ENCODE results near the gene SH3TC2. TPM values are rescaled to one million over a fixed set of nuclear protein-coding genes. Genes with fewer than 3 reads are reported as not detected.

Gene SH3TC2
- total RNA-seq, 1 experiment from 2014 or later, result 38.8 TPM

GRCh38 chr5:148966938-148967337 lies 95.9 kb downstream of the SH3TC2 start:
- ChIA-PET POLR2A (ENCODE audit: unreplicated experiment) (interaction anchor here (0.6 kb wide), 1 partner anchor 404 kb away, joined by 3 read pairs; no protein-coding TSS in a partner anchor), CTCF (interaction anchor here (1.2 to 2.9 kb wide), 4 partner anchors 9 to 54 kb away, joined by 3 to 11 read pairs (median 6); no protein-coding TSS in a partner anchor)
- no TSS peak for BruUV-seq (replicated peaks)

GRCh38 chr5:148966348-148966747 lies 96.5 kb downstream of the SH3TC2 start:
- H3K4me3 ChIP-seq, result no peak overlapping the region
- H4K20me1 ChIP-seq (ENCODE audit: insufficient read depth), result no peaks in the 10 kb centered on the region
- no peaks in the 10 kb centered on the region for H3K9me2 ChIP-seq (ENCODE audit: insufficient read depth)
- H3K27me3 ChIP-seq (ENCODE audit: insufficient read depth, low read depth), result no peaks in the 10 kb centered on the region
- DNase-seq, result peak in 1 of 2 experiments; percentile 11
- peak overlapping the region; percentile 56 for H3K4me2 ChIP-seq
- intact Hi-C loops (cut with micrococcal nuclease; ENCODE audit: unreplicated experiment), result loop anchor here (1.0 to 5.0 kb wide), 4 partner anchors 13 to 161 kb away; no protein-coding TSS in a partner anchor
- H3K79me2 ChIP-seq (ENCODE audit: low read depth), result no peaks in the 10 kb centered on the region
- H3K4me1 ChIP-seq (replicated peaks; ENCODE audit: insufficient read depth), result peaks cover 67% of the 10 kb centered on the region
- H2AFZ ChIP-seq, result no peak overlapping the region
- no peak for TF ChIP-seq CTCF (conservative IDR thresholded peaks at IDR 0.05)
- no peak for TF ChIP-seq EZH2 (IDR thresholded peaks at IDR 0.05; ENCODE audit: low read depth)
- H3F3A ChIP-seq (ENCODE audit: insufficient read depth, low read depth), result peaks cover 43% of the 10 kb centered on the region
- CTCF ChIA-PET, result interaction anchor here (0.6 to 2.9 kb wide), 5 partner anchors 8 to 54 kb away, joined by 3 to 11 read pairs (median 4); no protein-coding TSS in a partner anchor
- TSS peak; percentile 95 for BruUV-seq (replicated peaks)
- peak overlapping the region; percentile 92 for H3K27ac ChIP-seq
- no peaks in the 10 kb centered on the region for H3K9me3 ChIP-seq (ENCODE audit: insufficient read depth, low read depth)
- no peaks in the 10 kb centered on the region for H3K36me3 ChIP-seq (ENCODE audit: low read depth)
- POLR2A ChIA-PET (ENCODE audit: unreplicated experiment), result interaction anchor here (0.6 to 1.0 kb wide), 5 partner anchors 51 to 404 kb away, joined by 3 to 5 read pairs (median 3); no protein-coding TSS in a partner anchor

More at GRCh38 chr5:148966938-148967337, 95.9 kb downstream of the SH3TC2 start:
- Histone ChIP-seq H2AFZ (no peak overlapping the region), H3F3A (ENCODE audit: insufficient read depth, low read depth) (peaks cover 41% of the 10 kb centered on the region), H3K79me2 (ENCODE audit: low read depth) (no peaks in the 10 kb centered on the region), H3K9me3 (ENCODE audit: insufficient read depth, low read depth) (no peaks in the 10 kb centered on the region), H3K27ac (peak overlapping the region; percentile 92; the same call in 1 of the 2 replicates), H4K20me1 (ENCODE audit: insufficient read depth) (no peaks in the 10 kb centered on the region), H3K4me3 (no peak overlapping the region), H3K36me3 (ENCODE audit: low read depth) (no peaks in the 10 kb centered on the region), H3K4me1 (replicated peaks; ENCODE audit: insufficient read depth) (peaks cover 64% of the 10 kb centered on the region), H3K9me2 (ENCODE audit: insufficient read depth) (no peaks in the 10 kb centered on the region), H3K4me2 (no peak overlapping the region), H3K27me3 (ENCODE audit: insufficient read depth, low read depth) (no peaks in the 10 kb centered on the region)
- intact Hi-C loops (cut with micrococcal nuclease; ENCODE audit: unreplicated experiment), result loop anchor here (1.0 to 5.0 kb wide), 4 partner anchors 12 to 160 kb away; no protein-coding TSS in a partner anchor
- DNase-seq, result no peak
- TF ChIP-seq CTCF (conservative IDR thresholded peaks at IDR 0.05) (no peak), EZH2 (IDR thresholded peaks at IDR 0.05; ENCODE audit: low read depth) (no peak)

- H3K27me3 ChIP-seq (ENCODE audit: insufficient read depth, low read depth), result no peaks in the 10 kb centered on the region
- no peaks in the 10 kb centered on the region for H3K79me2 ChIP-seq (ENCODE audit: low read depth)
- POLR2A ChIA-PET (ENCODE audit: unreplicated experiment), result interaction anchor here (0.6 to 1.0 kb wide), 5 partner anchors 16 to 162 kb away, joined by 3 to 26 read pairs (median 4); no protein-coding TSS in a partner anchor
- BruUV-seq (replicated peaks), result no TSS peak
- no peaks in the 10 kb centered on the region for H3K9me3 ChIP-seq (ENCODE audit: insufficient read depth, low read depth)
- H3K4me1 ChIP-seq (replicated peaks; ENCODE audit: insufficient read depth), result peaks cover 71% of the 10 kb centered on the region
- peak overlapping the region; percentile 56 for H3K4me2 ChIP-seq
- H3K27ac ChIP-seq, result peak overlapping the region; percentile 92
- H3K9me2 ChIP-seq (ENCODE audit: insufficient read depth), result no peaks in the 10 kb centered on the region
- no peaks in the 10 kb centered on the region for H3K36me3 ChIP-seq (ENCODE audit: low read depth)
- CTCF ChIA-PET, result interaction anchor here (0.6 to 2.9 kb wide), 6 partner anchors 8 to 192 kb away, joined by 3 to 11 read pairs (median 4); no protein-coding TSS in a partner anchor
- H2AFZ ChIP-seq, result no peak overlapping the region
- H3F3A ChIP-seq (ENCODE audit: insufficient read depth, low read depth), result peaks cover 43% of the 10 kb centered on the region
- no peak overlapping the region for H3K4me3 ChIP-seq
- H4K20me1 ChIP-seq (ENCODE audit: insufficient read depth), result no peaks in the 10 kb centered on the region
- intact Hi-C loops (cut with micrococcal nuclease; ENCODE audit: unreplicated experiment), result loop anchor here (1.0 to 5.0 kb wide), 8 partner anchors 14 to 162 kb away; no protein-coding TSS in a partner anchor
- TF ChIP-seq EZH2 (IDR thresholded peaks at IDR 0.05; ENCODE audit: low read depth) (no peak), CTCF (conservative IDR thresholded peaks at IDR 0.05) (no peak)
- DNase-seq, result peak; percentile 95 to 99
Observed at GRCh38 chr5:148965511-148966265, 97.2 kb downstream of the SH3TC2 start.

Measured in PC-9 (cell line).